GM19455 (cell line): ENCODE measurements around the gene SNAPIN.
"Not testable (repeated sequence)": the region's sequence is repeated elsewhere in the genome, so short reads cannot be mapped to it uniquely, and the experiment has no call there.

ENCODE experiments used
- ATAC-seq: cut with Tn5 transposase; IDR thresholded peaks from one replicate; pipeline ENCODE4 v1.9.1; 2021; ENCODE audit not compliant: unreplicated experiment

The SNAPIN gene

GRCh38 chr1:153646672-153647345 is 11.7 kb upstream of the SNAPIN start:
- ATAC-seq: no peak

GRCh38 chr1:153647346-153647714 is 11.2 kb upstream of the SNAPIN start:
- ATAC-seq: no peak

GRCh38 chr1:153648000-153648643 is 10.4 kb upstream of the SNAPIN start:
- no peak for ATAC-seq

GRCh38 chr1:153649137-153649862 is 9.2 kb upstream of the SNAPIN start:
- no peak for ATAC-seq

GRCh38 chr1:153649863-153650235 is 8.7 kb upstream of the SNAPIN start:
- no peak for ATAC-seq

GRCh38 chr1:153651771-153652170 is 6.7 kb upstream of the SNAPIN start:
- no peak for ATAC-seq

GRCh38 chr1:153652805-153653500 is 5.5 kb upstream of the SNAPIN start:
- no peak for ATAC-seq

GRCh38 chr1:153655333-153655732 is 3.2 kb upstream of the SNAPIN start:
- no peak for ATAC-seq

- ATAC-seq: peak; percentile 2
Observed at GRCh38 chr1:153659175-153659534, 652 bp downstream of the SNAPIN start.

- no peak for ATAC-seq
Observed at GRCh38 chr1:153659656-153660055, 1.2 kb downstream of the SNAPIN start.

GRCh38 chr1:153661111-153661708 is 2.7 kb downstream of the SNAPIN start:
- no peak for ATAC-seq

GRCh38 chr1:153662269-153662668 is 3.8 kb downstream of the SNAPIN start:
- ATAC-seq: no peak

GRCh38 chr1:153663211-153663610 is 4.7 kb downstream of the SNAPIN start:
- no peak for ATAC-seq

GRCh38 chr1:153667439-153667838 is 8.9 kb downstream of the SNAPIN start:
- ATAC-seq: no peak

GRCh38 chr1:153668672-153669071 is 10.2 kb downstream of the SNAPIN start:
- ATAC-seq: not testable (repeated sequence)

GRCh38 chr1:153669606-153670005 is 11.1 kb downstream of the SNAPIN start:
- no peak for ATAC-seq

GRCh38 chr1:153670257-153670858 is 11.9 kb downstream of the SNAPIN start:
- ATAC-seq: peak; percentile 11

GRCh38 chr1:153670859-153671627 is 12.5 kb downstream of the SNAPIN start, which contains the start of gene ILF2:
Gene ILF2 (minus strand): TSS chr1:153670993. CDS start chr1:153670922, 71 bp downstream.
- peak; percentile 91 for ATAC-seq

GRCh38 chr1:153671628-153672353 is 13.3 kb downstream of the SNAPIN start:
- ATAC-seq: peak; percentile 14
